Endodermal cell (in vitro differentiated cells): Measurements from ENCODE around the gene NOS3. TPM values are rescaled to one million over a fixed set of nuclear protein-coding genes. Genes with fewer than 3 reads are reported as not detected.
A peak's percentile ranks its signal among the peaks of the same experiment; 100 is the strongest.

Experiments
- DNase-seq: peaks from one replicate; pipeline ENCODE4 v3.0.0-alpha.2; 2017
- H3K27ac ChIP-seq: 2 replicates; pipeline ENCODE4 v1.5.1; 2013; ENCODE audit warnings: mild to moderate bottlenecking, low read depth, low read length, moderate library complexity
- H3K27me3 ChIP-seq: 2 replicates; pipeline ENCODE4 v1.6.1; 2013; ENCODE audit warnings: mild to moderate bottlenecking, low read length, moderate library complexity; ENCODE audit not compliant: insufficient read depth, control insufficient read depth, poor library complexity, severe bottlenecking
- H3K36me3 ChIP-seq: 2 replicates; pipeline ENCODE4 v1.7.0; 2013; ENCODE audit warnings: mild to moderate bottlenecking, low read length, moderate library complexity; ENCODE audit not compliant: control insufficient read depth, insufficient read depth
- H3K4me1 ChIP-seq: one replicate; pipeline ENCODE4 v1.7.0; 2013; ENCODE audit warnings: low read length; ENCODE audit not compliant: control insufficient read depth, insufficient read depth
- H3K4me3 ChIP-seq: 2 replicates; pipeline ENCODE4 v1.5.1; 2013; ENCODE audit warnings: mild to moderate bottlenecking, low read length, moderate library complexity
- H3K9ac ChIP-seq: 2 replicates; pipeline ENCODE4 v1.6.1; 2013; ENCODE audit warnings: mild to moderate bottlenecking, low read length, moderate library complexity; ENCODE audit not compliant: poor library complexity, severe bottlenecking; ENCODE audit errors: extremely low read depth
- H3K9me3 ChIP-seq: 2 replicates; pipeline ENCODE4 v1.6.1; 2013; ENCODE audit warnings: mild to moderate bottlenecking, low read length, moderate library complexity; ENCODE audit not compliant: control insufficient read depth
- H3K27ac Mint-ChIP-seq: 2 replicates; pipeline ENCODE4 v1.8.0; 2020; ENCODE audit warnings: mixed read lengths
- H3K27me3 Mint-ChIP-seq: 2 replicates; pipeline ENCODE4 v1.8.0; 2021; ENCODE audit warnings: mild to moderate bottlenecking, mixed read lengths; ENCODE audit not compliant: insufficient read depth
- H3K36me3 Mint-ChIP-seq: 2 replicates; pipeline ENCODE4 v1.8.0; 2020; ENCODE audit warnings: low read depth, mixed read lengths
- H3K4me1 Mint-ChIP-seq: 2 replicates; pipeline ENCODE4 v1.8.0; 2020; ENCODE audit warnings: mixed read lengths
- H3K4me3 Mint-ChIP-seq: 2 replicates; pipeline ENCODE4 v1.8.0; 2020; ENCODE audit warnings: mild to moderate bottlenecking, moderate library complexity, mixed read lengths
- H3K9me3 Mint-ChIP-seq: 2 replicates; pipeline ENCODE4 v1.8.0; 2020; ENCODE audit warnings: mild to moderate bottlenecking, mixed read lengths
- WGBS, 2 experiments: methylation state at CpG; one replicate each; pipeline versions ENCODE4 v1.1.5 to v1.1.7; 2013; ENCODE audit warnings: missing lambda C conversion rate in 2 of 2, mixed read lengths in 1 of 2; ENCODE audit not compliant: insufficient coverage in 1 of 2, insufficient read length in 1 of 2; 5-methylcytosine and 5-hydroxymethylcytosine counted together
- total RNA-seq, 2 donors: library from RNA; stranded (reverse); fragmentation: NEBNext Ultra II Directional in 1 of 2; extraction: Animal tissue kit (Norgen Biotek cat#: 25700) in 1 of 2; gene quantifications; 2 replicates in 1 of 2; 3 replicates in 1 of 2; pipeline ENCODE4 v1.2.1, GENCODE V29; 2021
- TF ChIP-seq, protein P1 (sequence below): fragments of 200-600 bp; sonication (generic); conservative IDR thresholded peaks from 2 replicates; pipeline ENCODE4 v1.5.0; 2021; ENCODE audit warnings: antibody characterized with exemption, mild to moderate bottlenecking

Gene NOS3
- total RNA-seq, 2 donors from 2014 or later = 2.3 to 9.1 TPM

DNA sequence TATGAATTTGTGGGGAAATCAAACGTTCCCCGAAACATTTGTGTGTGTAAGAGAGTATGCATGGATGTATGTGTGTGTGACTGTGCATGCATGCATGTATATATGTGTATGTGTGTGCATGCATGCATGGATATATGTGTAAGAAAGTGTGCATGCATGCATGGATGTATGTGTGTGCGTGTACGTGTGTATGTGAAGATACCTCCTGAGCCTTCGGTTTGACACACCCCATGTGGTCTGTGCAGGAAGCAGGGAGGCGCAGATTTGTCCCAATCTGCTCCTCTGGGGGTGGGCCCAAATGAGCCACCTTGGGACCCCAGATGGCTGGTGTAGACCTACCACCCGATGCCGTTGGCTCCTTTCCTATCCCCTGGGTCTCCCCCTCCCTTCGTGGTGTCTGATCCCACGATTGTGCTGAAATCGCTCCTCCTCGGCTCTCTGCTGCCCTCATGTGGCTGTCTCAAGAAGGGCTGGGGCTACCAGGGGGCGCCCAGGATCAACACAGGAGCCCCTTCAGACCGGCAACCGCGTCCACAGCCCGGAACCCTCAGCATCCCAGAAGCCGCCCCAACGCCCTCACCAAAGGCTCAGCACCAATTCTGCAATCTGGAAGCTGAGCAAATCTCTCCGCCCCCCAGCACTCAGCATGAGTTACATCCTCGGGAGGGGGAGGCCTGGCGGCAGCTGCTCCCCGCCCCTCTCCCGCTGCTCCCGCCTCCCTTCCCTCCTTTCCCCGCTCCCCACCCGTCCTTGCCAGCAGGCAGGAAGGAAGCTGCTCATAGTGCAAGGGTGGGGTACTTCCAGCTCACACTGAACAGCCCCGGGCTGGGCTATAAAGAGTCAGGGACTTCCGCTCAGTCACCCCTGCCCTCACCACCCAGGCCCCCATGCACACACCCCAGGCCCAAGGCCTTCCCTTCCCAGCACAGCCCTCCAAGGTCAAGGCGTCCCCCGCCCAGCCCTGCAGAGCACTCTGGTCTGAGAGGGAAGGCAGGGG is 2.3 kb upstream of the NOS3 start:
- Histone ChIP-seq H3K4me1 (no peaks in the 10 kb centered on the region), H3K36me3 (no peaks in the 10 kb centered on the region), H3K27me3 (peaks cover 16% of the 10 kb centered on the region), H3K9me3 (no peaks in the 10 kb centered on the region), H3K27ac (no peak overlapping the region), H3K4me3 (no peak overlapping the region), H3K9ac (no peak overlapping the region)
- Mint-ChIP-seq H3K27me3 (peaks cover 61% of the 10 kb centered on the region), H3K36me3 (no peaks in the 10 kb centered on the region), H3K27ac (no peak overlapping the region), H3K4me3 (peak overlapping the region; percentile 45), H3K9me3 (peaks cover 21% of the 10 kb centered on the region), H3K4me1 (peaks cover 6% of the 10 kb centered on the region)
- 35 to 46% methylated on average over 10 to 31 of the region's 31 CpGs for WGBS, 2 experiments
- DNase-seq = peak; percentile 95
- TF ChIP-seq, protein P1, sequence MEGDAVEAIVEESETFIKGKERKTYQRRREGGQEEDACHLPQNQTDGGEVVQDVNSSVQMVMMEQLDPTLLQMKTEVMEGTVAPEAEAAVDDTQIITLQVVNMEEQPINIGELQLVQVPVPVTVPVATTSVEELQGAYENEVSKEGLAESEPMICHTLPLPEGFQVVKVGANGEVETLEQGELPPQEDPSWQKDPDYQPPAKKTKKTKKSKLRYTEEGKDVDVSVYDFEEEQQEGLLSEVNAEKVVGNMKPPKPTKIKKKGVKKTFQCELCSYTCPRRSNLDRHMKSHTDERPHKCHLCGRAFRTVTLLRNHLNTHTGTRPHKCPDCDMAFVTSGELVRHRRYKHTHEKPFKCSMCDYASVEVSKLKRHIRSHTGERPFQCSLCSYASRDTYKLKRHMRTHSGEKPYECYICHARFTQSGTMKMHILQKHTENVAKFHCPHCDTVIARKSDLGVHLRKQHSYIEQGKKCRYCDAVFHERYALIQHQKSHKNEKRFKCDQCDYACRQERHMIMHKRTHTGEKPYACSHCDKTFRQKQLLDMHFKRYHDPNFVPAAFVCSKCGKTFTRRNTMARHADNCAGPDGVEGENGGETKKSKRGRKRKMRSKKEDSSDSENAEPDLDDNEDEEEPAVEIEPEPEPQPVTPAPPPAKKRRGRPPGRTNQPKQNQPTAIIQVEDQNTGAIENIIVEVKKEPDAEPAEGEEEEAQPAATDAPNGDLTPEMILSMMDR = peak; percentile 95

DNA sequence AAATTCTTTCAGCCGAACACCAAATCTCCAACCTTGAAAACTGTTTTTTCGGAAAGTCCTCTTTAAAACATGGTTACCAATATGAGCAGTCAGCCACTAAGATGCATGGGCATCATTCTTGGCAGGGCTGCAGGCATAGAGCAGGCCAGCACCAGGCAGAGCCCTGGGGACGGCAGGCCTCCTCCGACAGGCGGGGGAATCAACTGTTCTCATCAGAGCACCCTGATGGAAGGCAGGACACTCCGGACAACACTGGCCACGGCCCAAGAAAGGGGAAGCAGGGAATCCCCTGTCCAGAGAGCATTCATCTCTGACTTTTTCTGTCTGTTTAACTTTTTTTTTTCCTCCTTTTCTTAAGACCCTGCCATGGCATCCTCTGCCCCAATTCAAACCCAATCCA is 1.4 kb upstream of the NOS3 start:
- Mint-ChIP-seq H3K4me3 (no peak overlapping the region), H3K36me3 (no peaks in the 10 kb centered on the region), H3K9me3 (peaks cover 21% of the 10 kb centered on the region), H3K4me1 (peaks cover 6% of the 10 kb centered on the region), H3K27ac (no peak overlapping the region), H3K27me3 (peaks cover 51% of the 10 kb centered on the region)
- Histone ChIP-seq H3K27ac (no peak overlapping the region), H3K4me1 (peaks cover 3% of the 10 kb centered on the region), H3K4me3 (no peak overlapping the region), H3K9me3 (no peaks in the 10 kb centered on the region), H3K36me3 (no peaks in the 10 kb centered on the region), H3K9ac (no peak overlapping the region), H3K27me3 (peaks cover 13% of the 10 kb centered on the region)
- peak; percentile 51 for DNase-seq
- 88 to 94% methylated on average over 7 of the region's 7 CpGs for WGBS, 2 experiments
- TF ChIP-seq, protein P1 = no peak

DNA sequence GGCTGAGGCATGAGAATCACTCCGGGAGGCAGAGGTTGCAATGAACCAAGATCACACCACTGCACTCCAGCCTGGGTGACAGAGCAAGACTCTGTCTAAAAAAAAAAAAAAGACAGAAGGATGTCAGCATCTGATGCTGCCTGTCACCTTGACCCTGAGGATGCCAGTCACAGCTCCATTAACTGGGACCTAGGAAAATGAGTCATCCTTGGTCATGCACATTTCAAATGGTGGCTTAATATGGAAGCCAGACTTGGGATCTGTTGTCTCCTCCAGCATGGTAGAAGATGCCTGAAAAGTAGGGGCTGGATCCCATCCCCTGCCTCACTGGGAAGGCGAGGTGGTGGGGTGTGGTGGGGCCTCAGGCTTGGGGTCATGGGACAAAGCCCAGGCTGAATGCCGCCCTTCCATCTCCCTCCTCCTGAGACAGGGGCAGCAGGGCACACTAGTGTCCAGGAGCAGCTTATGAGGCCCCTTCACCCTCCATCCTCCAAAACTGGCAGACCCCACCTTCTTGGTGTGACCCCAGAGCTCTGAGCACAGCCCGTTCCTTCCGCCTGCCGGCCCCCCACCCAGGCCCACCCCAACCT is 1.3 kb downstream of the NOS3 start:
- Mint-ChIP-seq H3K9me3 (peaks cover 21% of the 10 kb centered on the region), H3K4me1 (peaks cover 6% of the 10 kb centered on the region), H3K4me3 (no peak overlapping the region), H3K27me3 (peaks cover 36% of the 10 kb centered on the region), H3K27ac (no peak overlapping the region), H3K36me3 (no peaks in the 10 kb centered on the region)
- peaks cover 4% of the 10 kb centered on the region for H3K27me3 ChIP-seq
- H3K36me3 ChIP-seq = no peaks in the 10 kb centered on the region
- TF ChIP-seq, protein P1 = no peak
- H3K4me1 ChIP-seq = peaks cover 6% of the 10 kb centered on the region
- no peak overlapping the region for H3K4me3 ChIP-seq
- no peak for DNase-seq
- 87 to 97% methylated on average over 4 to 6 of the region's 6 CpGs for WGBS, 2 experiments
- no peaks in the 10 kb centered on the region for H3K9me3 ChIP-seq
- no peak overlapping the region for H3K9ac ChIP-seq
- no peak overlapping the region for H3K27ac ChIP-seq
